SK-N-SH treated with all-trans-retinoic acid at 6 μM for 48 hours (cell line): ENCODE data around the gene NEUROD4.

ENCODE experiments used
- ATAC-seq: fragments of 200-7000 bp; cut with Tn5 transposase; 3 replicates; pipeline ENCODE4 v1.9.1; 2020; ENCODE audit warnings: mild to moderate bottlenecking, moderate library complexity
- ARNTL ChIP-seq: fragments of 450-650 bp; formaldehyde crosslinking; IDR thresholded peaks from 2 replicates; pipeline ENCODE4 v1.5.0; 2020; ENCODE audit warnings: low read depth, mild to moderate bottlenecking, moderate library complexity, borderline replicate concordance
- CREB5 ChIP-seq: fragments of 250-450 bp; sonication (Bioruptor Pico); IDR thresholded peaks from 2 replicates; pipeline ENCODE4 v1.5.1; 2020; ENCODE audit warnings: low read depth, mild to moderate bottlenecking, moderate library complexity
- CSDC2 ChIP-seq: fragments of 250-450 bp; sonication (Bioruptor Pico); IDR thresholded peaks from 2 replicates; pipeline ENCODE4 v1.5.0; 2020; ENCODE audit warnings: mild to moderate bottlenecking, moderate library complexity
- CSRNP3 ChIP-seq: fragments of 250-450 bp; sonication (Bioruptor Pico); IDR thresholded peaks from 2 replicates; pipeline ENCODE4 v1.5.1; 2021; ENCODE audit warnings: mild to moderate bottlenecking, moderate library complexity
- ESRRG ChIP-seq: fragments of 250-450 bp; sonication (Bioruptor Pico); IDR thresholded peaks from 2 replicates; pipeline ENCODE4 v1.6.1; 2021; ENCODE audit warnings: mild to moderate bottlenecking
- GLIS3 ChIP-seq: fragments of 250-450 bp; sonication (Bioruptor Pico); IDR thresholded peaks from 2 replicates; pipeline ENCODE4 v1.5.0; 2020; ENCODE audit warnings: mild to moderate bottlenecking, moderate library complexity
- OSR1 ChIP-seq: fragments of 250-450 bp; sonication (Bioruptor Pico); IDR thresholded peaks from 2 replicates; pipeline ENCODE4 v1.8.0; 2022; ENCODE audit warnings: moderate library complexity, mild to moderate bottlenecking, inconsistent platforms
- PATZ1 ChIP-seq: fragments of 250-450 bp; sonication (Bioruptor Pico); IDR thresholded peaks from 2 replicates; pipeline ENCODE4 v1.8.0; 2020; ENCODE audit warnings: mild to moderate bottlenecking, moderate library complexity, borderline replicate concordance
- PPARA ChIP-seq: fragments of 250-450 bp; sonication (Bioruptor Pico); IDR thresholded peaks from 2 replicates; pipeline ENCODE4 v1.5.0; 2020; ENCODE audit warnings: mild to moderate bottlenecking, borderline replicate concordance
- SNAI2 ChIP-seq: fragments of 250-450 bp; sonication (Bioruptor Pico); IDR thresholded peaks from 2 replicates; pipeline ENCODE4 v1.5.0; 2020; ENCODE audit warnings: mild to moderate bottlenecking, moderate library complexity
- TCF4 ChIP-seq: fragments of 250-450 bp; sonication (Bioruptor Pico); IDR thresholded peaks from 2 replicates; pipeline ENCODE4 v1.8.0; 2021; ENCODE audit warnings: mild to moderate bottlenecking, moderate library complexity, borderline replicate concordance
- TOX ChIP-seq: fragments of 250-450 bp; sonication (Bioruptor Pico); IDR thresholded peaks from 2 replicates; pipeline ENCODE4 v1.8.0; 2021; ENCODE audit warnings: mild to moderate bottlenecking, moderate library complexity, borderline replicate concordance
- TSHZ2 ChIP-seq: fragments of 250-450 bp; sonication (Bioruptor Pico); IDR thresholded peaks from 2 replicates; pipeline ENCODE4 v1.5.0; 2020; ENCODE audit warnings: mild to moderate bottlenecking, moderate library complexity
- ZC3H10 ChIP-seq: fragments of 250-450 bp; sonication (Bioruptor Pico); IDR thresholded peaks from 2 replicates; pipeline ENCODE4 v1.5.1; 2021; ENCODE audit warnings: mild to moderate bottlenecking, moderate library complexity
- ZFP30 ChIP-seq: fragments of 450-650 bp; formaldehyde crosslinking; IDR thresholded peaks from 2 replicates; pipeline ENCODE4 v1.5.0; 2022; ENCODE audit warnings: mild to moderate bottlenecking, moderate library complexity

The NEUROD4 gene

GRCh38 chr12:55057481-55057880 is 37.7 kb downstream of the NEUROD4 start:
- TF ChIP-seq PPARA (CRISPR knock-in tag) (no peak), CREB5 (no peak), ZC3H10 (no peak), ESRRG (CRISPR knock-in tag) (no peak), TSHZ2 (CRISPR knock-in tag) (no peak)
- TF ChIP-seq, all 23 proteins: peak for 0
- no peak for ATAC-seq

GRCh38 chr12:55058082-55058481 is 38.3 kb downstream of the NEUROD4 start:
- no peak for ATAC-seq
- TF ChIP-seq CREB5 (no peak), TCF4 (no peak), OSR1 (CRISPR knock-in tag) (no peak), CSRNP3 (CRISPR knock-in tag) (no peak), GLIS3 (CRISPR knock-in tag) (no peak), ZC3H10 (no peak), SNAI2 (CRISPR knock-in tag) (no peak), TOX (CRISPR knock-in tag) (no peak), CSDC2 (CRISPR knock-in tag) (no peak), PPARA (CRISPR knock-in tag) (no peak), TSHZ2 (CRISPR knock-in tag) (no peak)
- TF ChIP-seq, all 23 proteins: peak for 0

GRCh38 chr12:55058776-55059175 is 39.0 kb downstream of the NEUROD4 start:
- TF ChIP-seq PPARA (CRISPR knock-in tag), result no peak
- TF ChIP-seq ZC3H10, result no peak
- TF ChIP-seq OSR1 (CRISPR knock-in tag), result no peak
- TF ChIP-seq GLIS3 (CRISPR knock-in tag), result no peak
- no peak for TF ChIP-seq ZFP30 (CRISPR knock-in tag)
- no peak for TF ChIP-seq TSHZ2 (CRISPR knock-in tag)
- TF ChIP-seq TCF4, result no peak
- no peak for TF ChIP-seq PATZ1 (CRISPR knock-in tag)
- TF ChIP-seq ARNTL (CRISPR knock-in tag), result no peak
- no peak for TF ChIP-seq CSRNP3 (CRISPR knock-in tag)
- no peak for ATAC-seq
